Astrocyte (in vitro differentiated cells and primary cell): ENCODE data around the gene PTPRB. TPM values are rescaled to one million over a fixed set of nuclear protein-coding genes. Genes with fewer than 3 reads are reported as not detected.

Source experiments
- DNase-seq: peaks from one replicate; pipeline ENCODE4 v3.0.0-alpha.2; 2010; ENCODE audit warnings: low read depth
- FAIRE-seq: peaks from 2 replicates; lab custom pipeline; 2011; peaks lifted over from hg19 to GRCh38; lab: Jason Lieb, UNC
- H2AFZ ChIP-seq: 2 replicates; pipeline ENCODE4 v1.6.0; 2012; ENCODE audit warnings: low read depth, low read length, inconsistent platforms
- H3K27ac ChIP-seq: 2 replicates; pipeline ENCODE4 v1.5.1; 2011; ENCODE audit warnings: low read depth, low read length, inconsistent platforms
- H3K27me3 ChIP-seq: 2 replicates; pipeline ENCODE4 v1.6.0; 2011; ENCODE audit warnings: low read length, inconsistent platforms; ENCODE audit not compliant: insufficient read depth
- H3K36me3 ChIP-seq: 2 replicates; pipeline ENCODE4 v1.5.1; 2011; ENCODE audit warnings: low read length, inconsistent platforms; ENCODE audit not compliant: insufficient read depth
- H3K4me1 ChIP-seq: 2 replicates; pipeline ENCODE4 v1.5.1; 2011; ENCODE audit warnings: low read length, inconsistent platforms; ENCODE audit not compliant: insufficient read depth
- H3K4me2 ChIP-seq: 2 replicates; pipeline ENCODE4 v1.6.0; 2012; ENCODE audit warnings: low read length, inconsistent platforms
- H3K4me3 ChIP-seq: 2 replicates; pipeline ENCODE4 v1.5.1; 2011; ENCODE audit warnings: low read depth, mild to moderate bottlenecking, low read length, inconsistent platforms; ENCODE audit not compliant: insufficient read depth
- H3K79me2 ChIP-seq: 2 replicates; pipeline ENCODE4 v1.6.0; 2012; ENCODE audit warnings: mild to moderate bottlenecking, low read length, inconsistent platforms; ENCODE audit not compliant: insufficient read depth
- H3K9ac ChIP-seq: 2 replicates; pipeline ENCODE4 v1.6.0; 2012; ENCODE audit warnings: mild to moderate bottlenecking, low read length, inconsistent platforms
- H3K9me3 ChIP-seq: 2 replicates; pipeline ENCODE4 v1.5.1; 2012; ENCODE audit warnings: low read depth, mild to moderate bottlenecking, low read length, inconsistent platforms; ENCODE audit not compliant: insufficient read depth
- H4K20me1 ChIP-seq: 2 replicates; pipeline ENCODE4 v1.6.0; 2012; ENCODE audit warnings: low read length, inconsistent platforms; ENCODE audit not compliant: insufficient read depth
- H3K27ac Mint-ChIP-seq: one replicate; pipeline ENCODE4 v1.8.0; 2021; ENCODE audit warnings: mild to moderate bottlenecking, mixed read lengths; ENCODE audit not compliant: unreplicated experiment
- H3K27me3 Mint-ChIP-seq: one replicate; pipeline ENCODE4 v1.8.0; 2021; ENCODE audit warnings: low read depth, mixed read lengths; ENCODE audit not compliant: unreplicated experiment
- H3K36me3 Mint-ChIP-seq: one replicate; pipeline ENCODE4 v1.8.0; 2021; ENCODE audit warnings: low read depth, mixed read lengths; ENCODE audit not compliant: unreplicated experiment
- H3K4me1 Mint-ChIP-seq: one replicate; pipeline ENCODE4 v1.8.0; 2021; ENCODE audit warnings: low read depth, mixed read lengths; ENCODE audit not compliant: unreplicated experiment
- H3K4me3 Mint-ChIP-seq: one replicate; pipeline ENCODE4 v1.8.0; 2021; ENCODE audit warnings: mild to moderate bottlenecking, moderate library complexity, mixed read lengths; ENCODE audit not compliant: unreplicated experiment
- H3K9me3 Mint-ChIP-seq: one replicate; pipeline ENCODE4 v1.8.0; 2021; ENCODE audit warnings: mild to moderate bottlenecking, mixed read lengths; ENCODE audit not compliant: unreplicated experiment
- EZH2 ChIP-seq: IDR thresholded peaks from 2 replicates; pipeline ENCODE4 v1.6.1; 2012; ENCODE audit warnings: mild to moderate bottlenecking, low read length, inconsistent platforms; ENCODE audit not compliant: insufficient read depth
- total RNA-seq: library from RNA; stranded (reverse); gene quantifications from 2 replicates; pipeline ENCODE4 v1.2.1, GENCODE V29; 2021
- TF ChIP-seq, protein P1 (sequence below): IDR thresholded peaks from 2 replicates; pipeline ENCODE4 v1.5.1; 2011; ENCODE audit warnings: low read depth, mild to moderate bottlenecking, inconsistent platforms, low read length, moderate library complexity; ENCODE audit not compliant: insufficient read depth

The PTPRB gene
- total RNA-seq, 1 donor from 2014 or later, result 2.5 TPM

- peaks cover 6% of the 10 kb centered on the region for H3K4me1 Mint-ChIP-seq
- H4K20me1 ChIP-seq, result no peaks in the 10 kb centered on the region
Observed at GRCh38 chr12:70607107-70607506, 30.1 kb downstream of the PTPRB start.

DNA sequence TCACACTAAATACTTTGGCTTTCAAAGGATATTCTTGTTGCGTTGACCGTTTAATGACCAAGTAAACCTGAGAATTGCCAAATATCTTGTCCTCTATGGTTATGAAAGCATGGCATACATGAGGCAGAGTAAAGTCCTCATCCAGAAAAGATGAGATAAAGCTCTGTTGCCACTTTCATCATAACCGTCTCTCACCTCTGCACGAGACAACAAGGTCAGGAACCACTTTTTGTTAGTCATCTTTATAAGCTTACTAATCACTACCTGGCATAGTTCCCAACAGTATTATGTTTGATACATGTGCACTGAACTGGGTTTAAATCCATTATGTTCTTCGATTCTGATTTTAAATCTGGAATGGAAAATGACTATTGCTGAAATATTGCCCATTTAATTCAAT lies 31.3 kb downstream of the PTPRB start:
- Mint-ChIP-seq H3K27me3 (peaks cover 22% of the 10 kb centered on the region), H3K36me3 (no peaks in the 10 kb centered on the region), H3K4me1 (peaks cover 6% of the 10 kb centered on the region), H3K9me3 (no peaks in the 10 kb centered on the region), H3K4me3 (no peak overlapping the region), H3K27ac (no peak overlapping the region)
- peak overlapping the region; percentile 34 for H3K4me2 ChIP-seq
- H3K4me3 ChIP-seq, result no peak overlapping the region
- FAIRE-seq (no peak), DNase-seq (peak; percentile 54)
- TF ChIP-seq, protein P1, sequence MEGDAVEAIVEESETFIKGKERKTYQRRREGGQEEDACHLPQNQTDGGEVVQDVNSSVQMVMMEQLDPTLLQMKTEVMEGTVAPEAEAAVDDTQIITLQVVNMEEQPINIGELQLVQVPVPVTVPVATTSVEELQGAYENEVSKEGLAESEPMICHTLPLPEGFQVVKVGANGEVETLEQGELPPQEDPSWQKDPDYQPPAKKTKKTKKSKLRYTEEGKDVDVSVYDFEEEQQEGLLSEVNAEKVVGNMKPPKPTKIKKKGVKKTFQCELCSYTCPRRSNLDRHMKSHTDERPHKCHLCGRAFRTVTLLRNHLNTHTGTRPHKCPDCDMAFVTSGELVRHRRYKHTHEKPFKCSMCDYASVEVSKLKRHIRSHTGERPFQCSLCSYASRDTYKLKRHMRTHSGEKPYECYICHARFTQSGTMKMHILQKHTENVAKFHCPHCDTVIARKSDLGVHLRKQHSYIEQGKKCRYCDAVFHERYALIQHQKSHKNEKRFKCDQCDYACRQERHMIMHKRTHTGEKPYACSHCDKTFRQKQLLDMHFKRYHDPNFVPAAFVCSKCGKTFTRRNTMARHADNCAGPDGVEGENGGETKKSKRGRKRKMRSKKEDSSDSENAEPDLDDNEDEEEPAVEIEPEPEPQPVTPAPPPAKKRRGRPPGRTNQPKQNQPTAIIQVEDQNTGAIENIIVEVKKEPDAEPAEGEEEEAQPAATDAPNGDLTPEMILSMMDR, result no peak
- TF ChIP-seq EZH2, result no peak
- no peak overlapping the region for H2AFZ ChIP-seq
- H4K20me1 ChIP-seq, result no peaks in the 10 kb centered on the region
- no peaks in the 10 kb centered on the region for H3K27me3 ChIP-seq
- H3K9ac ChIP-seq, result no peak overlapping the region
- no peak overlapping the region for H3K27ac ChIP-seq
- H3K79me2 ChIP-seq, result no peaks in the 10 kb centered on the region
- H3K36me3 ChIP-seq, result no peaks in the 10 kb centered on the region
- H3K4me1 ChIP-seq, result peaks cover 16% of the 10 kb centered on the region
- no peaks in the 10 kb centered on the region for H3K9me3 ChIP-seq

More at GRCh38 chr12:70607107-70607506, 30.1 kb downstream of the PTPRB start:
- no peak overlapping the region for H3K4me3 Mint-ChIP-seq
- peaks cover 30% of the 10 kb centered on the region for H3K27me3 Mint-ChIP-seq
- Histone ChIP-seq H3K27me3 (no peaks in the 10 kb centered on the region), H3K4me3 (peak overlapping the region; percentile 24), H3K79me2 (no peaks in the 10 kb centered on the region), H3K9me3 (no peaks in the 10 kb centered on the region), H3K4me1 (peaks cover 16% of the 10 kb centered on the region), H2AFZ (no peak overlapping the region), H3K9ac (no peak overlapping the region), H3K4me2 (peak overlapping the region; percentile 63), H3K36me3 (no peaks in the 10 kb centered on the region), H3K27ac (no peak overlapping the region)
- H3K27ac Mint-ChIP-seq, result no peak overlapping the region
- no peak for DNase-seq
- H3K9me3 Mint-ChIP-seq, result no peaks in the 10 kb centered on the region
- TF ChIP-seq EZH2, result no peak
- TF ChIP-seq, protein P1, result no peak
- H3K36me3 Mint-ChIP-seq, result no peaks in the 10 kb centered on the region
- peak; percentile 20 for FAIRE-seq

DNA sequence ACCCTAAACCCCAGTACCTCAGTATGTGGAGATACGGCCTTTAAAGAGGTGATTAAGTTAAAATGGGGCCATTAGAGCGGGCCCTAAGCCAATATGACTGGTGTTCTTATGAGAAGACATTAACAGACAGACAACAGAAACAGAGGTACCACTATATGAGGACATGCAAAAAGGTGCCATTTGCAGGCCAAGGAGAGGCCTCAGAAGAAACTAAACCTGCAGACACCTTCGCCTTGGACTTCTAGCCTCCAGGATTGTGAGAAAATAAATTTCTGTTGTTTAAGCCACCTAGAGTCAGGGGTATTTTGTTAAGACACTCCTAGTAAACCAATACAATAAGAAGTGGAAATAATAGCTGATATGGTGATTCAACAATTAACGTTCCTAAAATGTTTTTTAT lies 32.6 kb downstream of the PTPRB start:
- no peaks in the 10 kb centered on the region for H4K20me1 ChIP-seq
- no peak overlapping the region for H3K4me3 Mint-ChIP-seq
- DNase-seq, result no peak

More for the DNA sequence above, 32.6 kb downstream of the PTPRB start:
- H3K79me2 ChIP-seq, result no peaks in the 10 kb centered on the region
- H3K9me3 Mint-ChIP-seq, result no peaks in the 10 kb centered on the region
- no peaks in the 10 kb centered on the region for H3K9me3 ChIP-seq
- H3K9ac ChIP-seq, result no peak overlapping the region
- peaks cover 15% of the 10 kb centered on the region for H3K4me1 ChIP-seq
- no peaks in the 10 kb centered on the region for H3K36me3 Mint-ChIP-seq
- H3K4me3 ChIP-seq, result no peak overlapping the region
- H3K4me1 Mint-ChIP-seq, result peaks cover 6% of the 10 kb centered on the region
- H3K27me3 ChIP-seq, result no peaks in the 10 kb centered on the region
- no peak overlapping the region for H3K4me2 ChIP-seq
- no peak overlapping the region for H3K27ac ChIP-seq
- no peak overlapping the region for H2AFZ ChIP-seq
- TF ChIP-seq, protein P1, result no peak
- TF ChIP-seq EZH2, result no peak
- no peak overlapping the region for H3K27ac Mint-ChIP-seq
- no peak for FAIRE-seq
- peaks cover 18% of the 10 kb centered on the region for H3K27me3 Mint-ChIP-seq
- H3K36me3 ChIP-seq, result no peaks in the 10 kb centered on the region
